Ectodermal cell (in vitro differentiated cells): ENCODE data around the gene PDLIM4. TPM values are rescaled to one million over a fixed set of nuclear protein-coding genes. Genes with fewer than 3 reads are reported as not detected.

ENCODE experiments used
- H3K27ac ChIP-seq: 2 replicates; pipeline ENCODE4 v1.7.0; 2013; ENCODE audit warnings: mild to moderate bottlenecking, low read depth, low read length; ENCODE audit not compliant: insufficient read depth, poor library complexity, severe bottlenecking
- H3K27me3 ChIP-seq: 2 replicates; pipeline ENCODE4 v1.7.0; 2013; ENCODE audit warnings: mild to moderate bottlenecking, low read length; ENCODE audit not compliant: insufficient read depth, control insufficient read depth, poor library complexity, severe bottlenecking
- H3K36me3 ChIP-seq: one replicate; pipeline ENCODE4 v1.7.0; 2013; ENCODE audit warnings: low read length; ENCODE audit not compliant: control insufficient read depth, insufficient read depth
- H3K4me1 ChIP-seq: one replicate; pipeline ENCODE4 v1.7.0; 2013; ENCODE audit warnings: low read length; ENCODE audit not compliant: control insufficient read depth, insufficient read depth
- H3K4me3 ChIP-seq: 2 replicates; pipeline ENCODE4 v1.7.0; 2013; ENCODE audit warnings: low read depth, low read length, control low read depth; ENCODE audit not compliant: insufficient read depth
- H3K9me3 ChIP-seq: 2 replicates; pipeline ENCODE4 v1.7.0; 2013; ENCODE audit warnings: mild to moderate bottlenecking, low read length, moderate library complexity; ENCODE audit not compliant: control insufficient read depth
- WGBS, 2 experiments: methylation state at CpG; one replicate each; pipeline ENCODE4 v1.1.7; 2013; ENCODE audit warnings: missing lambda C conversion rate in 2 of 2; 5-methylcytosine and 5-hydroxymethylcytosine counted together
- polyA plus RNA-seq, 4 experiments: library from polyadenylated mRNA; stranded (reverse); fragments of 50-300 nt; gene quantifications; one replicate each; pipeline ENCODE4 v1.2.3, GENCODE V29; 2013

Gene PDLIM4, protein sequence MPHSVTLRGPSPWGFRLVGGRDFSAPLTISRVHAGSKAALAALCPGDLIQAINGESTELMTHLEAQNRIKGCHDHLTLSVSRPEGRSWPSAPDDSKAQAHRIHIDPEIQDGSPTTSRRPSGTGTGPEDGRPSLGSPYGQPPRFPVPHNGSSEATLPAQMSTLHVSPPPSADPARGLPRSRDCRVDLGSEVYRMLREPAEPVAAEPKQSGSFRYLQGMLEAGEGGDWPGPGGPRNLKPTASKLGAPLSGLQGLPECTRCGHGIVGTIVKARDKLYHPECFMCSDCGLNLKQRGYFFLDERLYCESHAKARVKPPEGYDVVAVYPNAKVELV
- polyA plus RNA-seq (2013, experiment 1 of 4): 20.3 TPM
- polyA plus RNA-seq (2013, experiment 2 of 4): 18.2 TPM
- 22.5 TPM for polyA plus RNA-seq (2013, experiment 3 of 4)
- polyA plus RNA-seq (2013, experiment 4 of 4): 21.8 TPM

DNA sequence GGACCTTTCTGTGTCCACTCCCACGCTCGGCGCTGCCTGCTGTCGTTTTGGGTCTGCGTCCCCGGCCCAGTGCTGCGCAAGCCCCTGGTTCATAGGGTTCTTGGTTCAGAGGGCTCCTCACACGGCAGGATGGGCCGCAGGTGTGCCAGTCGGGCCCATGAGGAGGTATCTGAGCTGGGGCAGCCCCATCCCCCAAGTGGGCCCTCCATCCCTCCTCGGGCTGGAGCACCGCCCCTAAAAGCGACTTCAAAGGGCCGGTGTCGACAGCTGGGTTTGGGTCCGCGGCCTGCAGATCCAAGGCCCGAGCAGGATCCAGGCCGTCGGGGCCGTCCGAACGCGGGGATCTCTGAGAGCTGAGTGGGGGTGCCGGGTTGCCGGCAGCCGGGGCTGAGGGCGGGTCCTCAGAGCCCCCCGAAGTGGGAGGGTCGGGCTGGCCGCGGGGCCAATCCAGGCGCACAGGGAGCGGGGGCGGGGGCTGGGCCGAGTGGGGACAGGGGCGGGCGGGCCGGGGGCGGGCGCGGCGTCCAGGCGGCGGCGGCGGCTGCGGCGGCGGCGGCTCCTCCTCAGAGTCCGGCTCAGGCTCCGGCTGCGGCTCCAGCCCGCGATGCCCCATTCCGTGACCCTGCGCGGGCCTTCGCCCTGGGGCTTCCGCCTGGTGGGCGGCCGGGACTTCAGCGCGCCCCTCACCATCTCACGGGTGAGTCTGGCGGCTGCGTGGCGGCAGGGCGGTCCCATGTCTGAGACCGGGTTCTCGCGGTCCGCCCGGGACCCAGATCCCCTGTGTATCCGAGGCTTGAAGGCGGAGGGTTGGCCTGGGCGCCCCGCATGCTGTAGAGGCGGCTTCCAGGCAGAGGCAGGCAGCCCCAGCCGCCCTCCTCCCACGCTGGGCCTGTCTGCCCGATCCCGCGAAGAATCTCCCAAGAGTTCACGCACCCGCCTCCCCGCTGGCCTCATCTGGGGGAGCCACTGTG is at the start of gene PDLIM4:
Gene PDLIM4, plus strand, starts transcription at position 566 of the 971 bp plus-strand sequence. Its CDS starts 39 bp downstream, at position 605.
- H3K36me3 ChIP-seq: no peaks in the 10 kb centered on the region
- H3K4me3 ChIP-seq: peak within 1 kb of the TSS; percentile 66
- H3K4me1 ChIP-seq: peaks cover 33% of the 10 kb centered on the region
- no peak within 1 kb of the TSS for H3K27ac ChIP-seq
- no peaks in the 10 kb centered on the region for H3K9me3 ChIP-seq
- H3K27me3 ChIP-seq: peaks cover 19% of the 10 kb centered on the region
- WGBS, 2 experiments: 10% methylated on average over 88 of the region's 88 CpGs

DNA sequence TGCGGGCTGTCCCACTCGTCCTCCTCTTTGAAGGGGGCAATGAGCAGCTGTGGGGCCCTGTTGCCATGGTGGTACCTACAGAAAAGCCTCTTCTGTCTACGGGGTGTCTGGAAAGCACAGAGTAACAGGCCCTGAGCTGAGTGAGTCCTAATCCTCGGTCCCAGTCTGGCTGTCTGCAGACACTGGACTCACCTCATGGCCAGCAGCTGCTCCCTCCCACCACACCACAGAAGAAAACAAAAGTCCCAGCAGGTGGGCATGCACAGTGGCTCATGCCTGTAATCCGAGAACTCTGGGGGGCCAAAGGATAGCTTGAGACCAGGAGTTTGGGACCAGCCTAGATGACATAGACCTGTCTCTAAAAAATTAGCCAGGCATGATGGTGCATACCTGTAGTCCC is 49.7 kb upstream of the PDLIM4 start:
- Histone ChIP-seq H3K27me3 (no peaks in the 10 kb centered on the region), H3K4me1 (peaks cover 6% of the 10 kb centered on the region), H3K27ac (no peak overlapping the region), H3K36me3 (no peaks in the 10 kb centered on the region), H3K9me3 (no peaks in the 10 kb centered on the region), H3K4me3 (no peak overlapping the region)
- WGBS, 2 experiments: 77 to 78% methylated on average over 5 of the region's 5 CpGs

DNA sequence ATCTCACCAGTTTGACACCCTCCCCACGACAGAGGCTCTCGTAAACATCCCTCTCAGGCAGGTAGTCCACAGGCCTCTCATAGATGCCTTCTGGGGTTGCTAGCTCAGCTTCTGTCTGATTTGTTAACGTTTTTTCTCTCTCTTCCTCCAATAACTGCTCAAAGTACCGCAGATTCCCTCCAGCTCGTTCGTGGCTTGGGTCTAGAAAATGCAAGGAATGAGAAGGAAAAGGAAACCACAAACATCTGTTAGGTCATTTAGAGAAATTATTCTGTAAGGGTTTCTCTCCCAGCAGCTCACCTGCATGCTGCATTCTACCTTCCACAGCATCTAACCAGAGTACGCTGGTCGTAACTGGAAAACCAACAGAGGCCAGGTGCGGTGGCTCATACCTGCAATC is 48.4 kb upstream of the PDLIM4 start:
- Histone ChIP-seq H3K36me3 (no peaks in the 10 kb centered on the region), H3K27me3 (no peaks in the 10 kb centered on the region), H3K9me3 (no peaks in the 10 kb centered on the region), H3K4me3 (no peak overlapping the region), H3K4me1 (peaks cover 6% of the 10 kb centered on the region), H3K27ac (no peak overlapping the region)
- 90 to 93% methylated on average over 7 to 9 of the region's 9 CpGs for WGBS, 2 experiments

DNA sequence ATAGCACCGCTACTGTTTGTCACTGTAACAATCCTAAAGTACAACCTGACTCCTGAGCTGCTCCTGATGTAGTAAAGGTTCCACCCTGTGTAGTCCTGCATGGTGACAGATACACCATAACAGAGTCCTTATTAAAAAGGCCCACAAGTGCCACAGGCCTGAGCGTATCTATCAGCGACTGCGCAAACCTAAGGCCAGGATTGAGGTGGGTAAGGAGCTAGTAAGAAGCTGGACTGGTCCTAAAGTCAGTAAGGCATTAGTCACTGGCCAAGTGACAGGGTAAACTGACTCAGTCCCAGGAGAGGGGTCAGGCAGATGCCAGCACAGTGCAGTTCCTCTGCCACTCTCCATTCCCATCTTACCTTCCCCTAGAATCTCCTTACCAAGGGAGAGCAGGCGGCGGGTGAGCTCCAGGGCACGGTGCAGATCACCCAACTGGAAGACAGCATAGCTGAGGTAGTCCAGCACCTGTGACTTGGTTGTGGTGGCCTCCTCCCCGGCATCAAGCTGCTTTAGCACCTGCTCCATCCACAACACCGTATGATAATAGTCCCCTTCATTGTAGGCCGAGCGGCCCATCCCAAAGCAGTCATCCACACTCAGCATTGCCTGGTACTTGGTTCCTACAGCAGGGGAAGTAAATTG is 47.5 kb upstream of the PDLIM4 start:
- H3K9me3 ChIP-seq: no peaks in the 10 kb centered on the region
- 96% methylated on average over 11 of the region's 11 CpGs for WGBS, 2 experiments
- no peak overlapping the region for H3K27ac ChIP-seq
- H3K36me3 ChIP-seq: no peaks in the 10 kb centered on the region
- H3K4me1 ChIP-seq: peaks cover 6% of the 10 kb centered on the region
- H3K4me3 ChIP-seq: no peak overlapping the region
- H3K27me3 ChIP-seq: no peaks in the 10 kb centered on the region

DNA sequence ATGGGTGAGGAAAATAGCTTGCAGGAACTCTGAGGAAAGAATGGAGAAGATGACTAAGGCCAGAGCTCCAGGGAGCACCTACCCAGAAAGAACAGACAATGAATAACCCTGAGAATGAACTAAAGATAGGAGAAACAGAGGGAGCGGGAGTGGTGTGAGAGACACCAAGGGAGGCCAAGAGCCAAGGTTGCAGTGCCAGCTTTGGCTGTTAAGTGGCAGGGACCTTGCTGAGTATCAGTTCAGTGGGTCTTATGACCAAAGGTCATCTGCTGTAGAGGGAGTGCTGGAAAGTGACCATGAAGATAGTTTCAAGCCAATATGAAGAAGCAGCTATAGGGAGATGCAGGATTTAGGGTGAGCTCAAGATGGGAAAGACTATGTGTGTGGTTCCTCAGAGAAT is 46.6 kb upstream of the PDLIM4 start:
- Histone ChIP-seq H3K4me3 (no peak overlapping the region), H3K36me3 (no peaks in the 10 kb centered on the region), H3K27me3 (no peaks in the 10 kb centered on the region), H3K27ac (no peak overlapping the region), H3K4me1 (peaks cover 6% of the 10 kb centered on the region), H3K9me3 (no peaks in the 10 kb centered on the region)
- 97 to 99% methylated on average over 1 of the region's 1 CpG for WGBS, 2 experiments

DNA sequence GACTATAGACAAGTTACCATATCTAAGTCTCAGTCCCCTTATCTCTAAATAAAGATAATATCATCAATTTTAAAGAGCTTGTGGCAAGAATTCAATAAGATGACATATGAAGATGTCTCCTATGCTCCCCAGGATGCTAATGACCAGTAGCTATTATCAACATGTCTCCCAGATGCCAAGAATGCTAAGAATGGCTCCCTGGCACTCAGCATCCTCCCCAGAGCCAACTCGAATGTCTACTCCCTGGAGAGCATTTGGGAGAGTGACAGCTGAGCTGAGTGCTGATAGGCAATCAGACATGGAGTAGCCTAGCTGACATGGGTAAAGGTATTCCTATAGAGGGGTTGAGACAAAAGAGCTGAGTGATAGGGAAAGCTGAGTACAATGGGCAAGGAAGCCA is 45.7 kb upstream of the PDLIM4 start:
- no peak overlapping the region for H3K27ac ChIP-seq
- 46 to 74% methylated on average over 1 of the region's 1 CpG for WGBS, 2 experiments
- no peaks in the 10 kb centered on the region for H3K9me3 ChIP-seq
- H3K4me1 ChIP-seq: peaks cover 6% of the 10 kb centered on the region
- H3K36me3 ChIP-seq: no peaks in the 10 kb centered on the region
- H3K4me3 ChIP-seq: no peak overlapping the region
- H3K27me3 ChIP-seq: no peaks in the 10 kb centered on the region

DNA sequence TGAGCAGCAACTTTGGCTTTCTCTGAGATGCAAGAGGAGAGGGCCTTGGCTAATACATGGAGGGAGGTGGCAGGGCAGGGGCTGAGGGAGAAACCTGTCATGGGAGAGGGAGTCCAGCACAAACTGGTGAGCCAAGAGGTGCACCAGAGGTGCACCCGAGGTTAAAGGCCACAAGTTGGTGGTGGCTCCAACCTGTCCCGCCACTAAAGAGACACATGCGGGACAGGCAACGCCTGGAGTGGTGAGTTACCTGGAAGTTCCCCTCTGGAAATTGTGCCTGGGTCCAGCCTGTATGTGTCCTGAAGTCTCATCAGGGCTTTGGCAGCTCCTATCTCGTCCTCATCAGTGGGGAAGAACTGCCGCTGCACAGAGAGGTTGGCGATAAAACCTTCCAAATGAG is 43.8 kb upstream of the PDLIM4 start:
- no peaks in the 10 kb centered on the region for H3K27me3 ChIP-seq
- WGBS, 2 experiments: 93 to 95% methylated on average over 7 of the region's 7 CpGs
- no peaks in the 10 kb centered on the region for H3K4me1 ChIP-seq
- H3K36me3 ChIP-seq: no peaks in the 10 kb centered on the region
- no peak overlapping the region for H3K4me3 ChIP-seq
- H3K9me3 ChIP-seq: no peaks in the 10 kb centered on the region
- H3K27ac ChIP-seq: no peak overlapping the region

DNA sequence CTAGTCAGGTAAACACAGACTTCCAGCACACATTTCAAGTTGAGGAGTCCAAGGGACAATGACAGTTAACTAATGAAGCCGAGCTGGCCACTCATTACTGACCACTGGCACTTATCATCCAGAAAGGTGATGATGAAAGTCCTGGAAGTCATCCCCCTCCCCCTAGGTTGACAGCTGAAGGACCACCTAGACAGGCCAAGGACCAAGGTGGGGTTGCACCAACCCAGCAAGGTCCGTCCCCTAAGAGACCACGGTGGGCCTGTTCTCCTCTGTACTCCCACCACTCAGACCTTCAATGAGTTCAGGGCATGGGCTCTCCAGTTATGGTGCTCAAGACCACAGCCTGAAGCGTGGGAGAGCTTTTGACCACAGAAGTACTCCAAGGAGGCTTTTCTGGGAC is 43.0 kb upstream of the PDLIM4 start:
- H3K36me3 ChIP-seq: no peaks in the 10 kb centered on the region

DNA sequence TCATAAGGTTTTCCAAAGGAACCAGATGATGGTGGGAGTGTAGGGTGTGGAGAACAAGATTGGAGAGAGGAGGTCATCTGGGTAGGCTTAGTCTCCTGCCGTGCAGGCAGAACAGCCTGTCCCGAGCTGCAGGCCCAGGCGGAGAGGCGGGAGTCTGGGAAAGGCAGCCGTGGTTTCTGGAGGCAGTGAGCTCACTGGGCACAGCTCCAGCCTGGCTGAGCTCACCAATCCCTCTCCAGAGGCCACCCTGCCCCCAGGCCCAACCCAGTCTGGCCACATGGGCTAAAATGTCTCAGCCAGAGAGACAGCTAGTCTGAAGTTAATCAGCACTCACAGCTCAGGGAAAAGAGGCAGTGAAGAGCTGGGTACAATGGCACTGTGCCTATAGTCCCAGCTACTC is 42.2 kb upstream of the PDLIM4 start:
- 82 to 88% methylated on average over 5 of the region's 5 CpGs for WGBS, 2 experiments
- no peaks in the 10 kb centered on the region for H3K36me3 ChIP-seq
- no peaks in the 10 kb centered on the region for H3K27me3 ChIP-seq
- no peak overlapping the region for H3K27ac ChIP-seq
- no peaks in the 10 kb centered on the region for H3K4me1 ChIP-seq
- H3K4me3 ChIP-seq: no peak overlapping the region
- H3K9me3 ChIP-seq: no peaks in the 10 kb centered on the region

More for the DNA sequence above, 43.0 kb upstream of the PDLIM4 start:
- no peaks in the 10 kb centered on the region for H3K27me3 ChIP-seq
- H3K27ac ChIP-seq: no peak overlapping the region
- no peak overlapping the region for H3K4me3 ChIP-seq
- 94 to 96% methylated on average over 4 of the region's 4 CpGs for WGBS, 2 experiments
- H3K4me1 ChIP-seq: no peaks in the 10 kb centered on the region
- no peaks in the 10 kb centered on the region for H3K9me3 ChIP-seq

DNA sequence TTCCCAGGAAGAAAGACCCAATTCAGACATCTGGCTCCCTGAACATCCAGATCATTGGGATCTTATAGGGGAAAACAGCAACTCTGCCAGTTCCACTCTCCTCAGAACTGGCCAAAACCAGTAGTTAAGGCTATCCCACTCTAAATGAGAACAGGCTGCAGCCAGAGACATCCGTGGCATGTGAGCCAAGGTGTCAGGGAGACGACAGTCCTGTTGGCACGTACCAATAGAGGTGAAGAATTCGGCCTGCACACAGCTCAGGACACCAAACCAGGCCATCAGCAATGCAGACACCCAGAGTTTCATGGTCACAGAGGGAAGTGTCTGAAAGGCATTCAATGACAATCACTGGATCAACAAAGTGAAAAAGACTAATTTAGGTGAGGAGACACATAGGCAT is 39.2 kb upstream of the PDLIM4 start:
- H3K27ac ChIP-seq: no peak overlapping the region
- no peaks in the 10 kb centered on the region for H3K27me3 ChIP-seq
- no peaks in the 10 kb centered on the region for H3K9me3 ChIP-seq
- H3K4me3 ChIP-seq: no peak overlapping the region
- H3K4me1 ChIP-seq: no peaks in the 10 kb centered on the region
- no peaks in the 10 kb centered on the region for H3K36me3 ChIP-seq
- 93 to 95% methylated on average over 4 of the region's 4 CpGs for WGBS, 2 experiments
